Muscle of leg (tissue), 11 donors: ENCODE results near the gene EXOC4. TPM values are rescaled to one million over a fixed set of nuclear protein-coding genes. Genes with fewer than 3 reads are reported as not detected.
A peak's percentile ranks its signal among the peaks of the same experiment; 100 is the strongest.

Experiments used
- DNase-seq: peaks from one replicate; pipeline ENCODE4 v3.0.0; 2013
- H3K27ac ChIP-seq: one replicate; pipeline ENCODE4 v1.5.1; 2013; ENCODE audit warnings: mild to moderate bottlenecking, low read length, control low read depth
- H3K27me3 ChIP-seq: one replicate; pipeline ENCODE4 v1.6.1; 2013; ENCODE audit warnings: low read length; ENCODE audit not compliant: control insufficient read depth, insufficient read depth
- H3K36me3 ChIP-seq: one replicate; pipeline ENCODE4 v1.6.1; 2013; ENCODE audit warnings: low read length; ENCODE audit not compliant: control insufficient read depth, insufficient read depth
- H3K4me1 ChIP-seq: one replicate; pipeline ENCODE4 v1.6.1; 2013; ENCODE audit warnings: low read length; ENCODE audit not compliant: control insufficient read depth, insufficient read depth
- H3K4me3 ChIP-seq: one replicate; pipeline ENCODE4 v1.5.1; 2013; ENCODE audit warnings: low read length, control low read depth
- H3K9me3 ChIP-seq: replicated peaks from 2 replicates; pipeline ENCODE4 v1.6.1; 2013; ENCODE audit warnings: low read depth, low read length; ENCODE audit not compliant: control insufficient read depth
- WGBS: methylation state at CpG from one replicate; pipeline ENCODE4 v1.1.5; 2013; ENCODE audit warnings: missing lambda C conversion rate; ENCODE audit not compliant: insufficient coverage; 5-methylcytosine and 5-hydroxymethylcytosine counted together
- polyA plus RNA-seq, 8 donors: library from polyadenylated mRNA; unstranded; fragments of 120-200 nt; gene quantifications; one replicate each; pipeline versions ENCODE4 v1.2.1 to v1.2.3, GENCODE V29; 2013; ENCODE audit warnings: inconsistent platforms in 1 of 8, low replicate concordance in 1 of 8; ENCODE audit not compliant: insufficient read length in 8 of 8, insufficient read depth in 1 of 8
- total RNA-seq: library from RNA; stranded (reverse); fragments of 120-200 nt; gene quantifications from one replicate; pipeline ENCODE4 v1.2.4, GENCODE V29; 2013

The EXOC4 gene
- total and polyA plus RNA-seq, 9 donors, result 37.3 to 64.9 (median 41.1) TPM

DNA sequence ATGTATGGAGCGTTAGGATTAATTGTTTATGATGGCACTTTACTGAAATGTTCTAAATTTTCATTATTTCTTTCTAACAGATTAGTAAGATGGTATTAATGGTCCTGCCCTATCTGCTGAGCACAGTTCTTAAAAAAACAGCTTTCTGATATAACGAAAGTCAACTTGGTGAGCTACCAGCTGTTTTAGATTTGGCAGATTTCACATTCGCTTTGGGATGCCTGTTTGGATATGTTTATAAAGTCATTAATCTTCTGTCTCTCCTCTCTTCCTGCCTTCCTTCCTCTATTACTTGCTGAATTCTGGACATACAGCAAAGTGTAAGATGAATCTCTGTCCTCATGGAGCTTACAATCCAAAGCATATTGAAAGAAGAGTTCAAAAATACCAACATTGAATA is 477.5 kb downstream of the EXOC4 start:
- no peak for DNase-seq
- Histone ChIP-seq H3K27ac (no peak overlapping the region), H3K27me3 (no peaks in the 10 kb centered on the region), H3K36me3 (no peaks in the 10 kb centered on the region), H3K9me3 (no peaks in the 10 kb centered on the region), H3K4me3 (no peak overlapping the region), H3K4me1 (no peaks in the 10 kb centered on the region)
- no CpG with 5 or more reads among the region's 3 CpGs for WGBS

- no peak for DNase-seq
- H3K27ac ChIP-seq, result no peak overlapping the region
- no peaks in the 10 kb centered on the region for H3K27me3 ChIP-seq
- no peak overlapping the region for H3K4me3 ChIP-seq
- H3K36me3 ChIP-seq, result no peaks in the 10 kb centered on the region
- no CpG with 5 or more reads among the region's 5 CpGs for WGBS
- no peaks in the 10 kb centered on the region for H3K4me1 ChIP-seq
- H3K9me3 ChIP-seq, result no peaks in the 10 kb centered on the region
Measured at GRCh38 chr7:133733401-133733800, 480.5 kb downstream of the EXOC4 start.

GRCh38 chr7:133735222-133735621 is 482.3 kb downstream of the EXOC4 start:
- DNase-seq, result no peak
- WGBS, result no CpG with 5 or more reads among the region's 1 CpG
- no peak overlapping the region for H3K4me3 ChIP-seq
- no peaks in the 10 kb centered on the region for H3K36me3 ChIP-seq
- no peaks in the 10 kb centered on the region for H3K27me3 ChIP-seq
- no peaks in the 10 kb centered on the region for H3K4me1 ChIP-seq
- no peak overlapping the region for H3K27ac ChIP-seq
- no peaks in the 10 kb centered on the region for H3K9me3 ChIP-seq

- WGBS, result no CpG with 5 or more reads among the region's 1 CpG
- Histone ChIP-seq H3K36me3 (no peaks in the 10 kb centered on the region), H3K4me3 (no peak overlapping the region), H3K9me3 (no peaks in the 10 kb centered on the region), H3K4me1 (no peaks in the 10 kb centered on the region), H3K27ac (no peak overlapping the region), H3K27me3 (no peaks in the 10 kb centered on the region)
- DNase-seq, result no peak
Measured at GRCh38 chr7:133739817-133740216, 486.9 kb downstream of the EXOC4 start.

DNA sequence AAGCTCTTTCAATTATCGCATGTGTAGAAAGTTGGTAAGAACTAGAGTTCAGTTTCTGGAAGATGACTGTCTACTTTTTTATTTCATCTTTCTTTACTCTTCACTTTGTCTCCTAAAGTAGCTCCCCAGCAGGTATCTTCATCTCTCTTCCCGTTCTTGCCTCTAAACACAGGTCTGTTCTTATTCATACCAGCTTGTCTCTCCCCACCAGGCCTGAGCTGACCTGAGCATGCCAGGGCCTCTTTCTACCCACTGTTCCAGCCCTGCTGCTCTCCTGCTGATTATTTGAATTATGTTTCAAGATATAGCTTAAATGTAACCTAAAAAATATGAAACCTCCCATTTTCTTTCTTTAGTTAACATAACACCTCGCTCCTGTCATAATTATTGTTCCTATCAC is 488.2 kb downstream of the EXOC4 start:
- 78% methylated on average over 1 of the region's 3 CpGs for WGBS
- Histone ChIP-seq H3K9me3 (no peaks in the 10 kb centered on the region), H3K36me3 (no peaks in the 10 kb centered on the region), H3K27ac (no peak overlapping the region), H3K27me3 (no peaks in the 10 kb centered on the region), H3K4me3 (no peak overlapping the region), H3K4me1 (no peaks in the 10 kb centered on the region)
- no peak for DNase-seq

DNA sequence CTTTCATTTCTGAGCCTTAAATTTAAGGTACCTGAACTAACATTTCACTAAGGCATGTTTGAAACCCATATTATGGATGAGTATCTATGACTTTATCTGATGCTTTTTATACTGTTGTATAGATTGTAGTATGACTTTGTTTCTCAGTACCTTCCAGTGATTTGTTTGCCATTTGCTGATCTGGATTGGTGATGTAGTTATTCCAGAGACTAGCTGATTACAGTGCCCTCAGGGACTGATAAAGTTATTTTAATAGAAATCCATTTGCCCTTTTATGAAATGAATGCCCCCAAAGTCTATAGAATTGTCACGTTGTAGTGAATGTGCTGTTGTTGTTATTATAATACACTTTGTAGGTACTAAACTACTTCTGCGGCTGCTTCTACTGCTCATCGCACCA is 488.8 kb downstream of the EXOC4 start:
- no peak overlapping the region for H3K27ac ChIP-seq
- H3K9me3 ChIP-seq, result no peaks in the 10 kb centered on the region
- no CpG with 5 or more reads among the region's 3 CpGs for whole genome bisulfite sequencing
- DNase-seq, result no peak
- H3K4me3 ChIP-seq, result no peak overlapping the region
- no peaks in the 10 kb centered on the region for H3K27me3 ChIP-seq
- H3K36me3 ChIP-seq, result no peaks in the 10 kb centered on the region
- H3K4me1 ChIP-seq, result no peaks in the 10 kb centered on the region

GRCh38 chr7:133742709-133743538 is 490.0 kb downstream of the EXOC4 start:
- Histone ChIP-seq H3K36me3 (no peaks in the 10 kb centered on the region), H3K27ac (no peak overlapping the region), H3K9me3 (no peaks in the 10 kb centered on the region), H3K4me3 (no peak overlapping the region), H3K27me3 (no peaks in the 10 kb centered on the region), H3K4me1 (no peaks in the 10 kb centered on the region)
- WGBS, result no CpG with 5 or more reads among the region's 6 CpGs
- peak; percentile 46 for DNase-seq

DNA sequence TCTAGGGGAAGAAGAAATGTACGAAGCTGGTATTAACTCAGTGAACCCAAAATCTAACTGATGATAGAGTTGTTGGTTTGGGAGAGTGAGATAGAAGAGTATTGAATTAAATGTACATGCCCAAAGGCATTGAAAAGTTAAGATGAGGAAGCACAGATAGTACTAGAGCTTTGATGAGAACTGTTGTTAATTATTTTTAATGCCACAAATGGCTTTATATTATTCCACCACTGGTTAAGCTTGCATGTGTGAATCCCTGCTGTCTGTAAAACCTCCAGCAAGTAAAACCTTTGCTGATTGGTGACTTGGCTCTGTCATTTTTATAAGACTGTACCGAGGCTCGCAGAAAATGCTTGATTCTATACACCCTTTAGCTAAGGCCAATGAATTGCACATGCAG is 491.6 kb downstream of the EXOC4 start:
- H3K4me1 ChIP-seq, result no peaks in the 10 kb centered on the region
- no peaks in the 10 kb centered on the region for H3K36me3 ChIP-seq
- H3K9me3 ChIP-seq, result no peaks in the 10 kb centered on the region
- H3K27me3 ChIP-seq, result no peaks in the 10 kb centered on the region
- no CpG with 5 or more reads among the region's 3 CpGs for WGBS
- no peak overlapping the region for H3K4me3 ChIP-seq
- no peak overlapping the region for H3K27ac ChIP-seq
- no peak for DNase-seq

GRCh38 chr7:133746305-133746704 is 493.4 kb downstream of the EXOC4 start:
- DNase-seq, result no peak
- no peak overlapping the region for H3K4me3 ChIP-seq
- H3K4me1 ChIP-seq, result no peaks in the 10 kb centered on the region
- H3K9me3 ChIP-seq, result no peaks in the 10 kb centered on the region
- no peaks in the 10 kb centered on the region for H3K36me3 ChIP-seq
- H3K27me3 ChIP-seq, result no peaks in the 10 kb centered on the region
- WGBS, result no CpG with 5 or more reads among the region's 3 CpGs
- no peak overlapping the region for H3K27ac ChIP-seq

GRCh38 chr7:133746847-133747246 is 494.0 kb downstream of the EXOC4 start:
- DNase-seq, result no peak
- no peak overlapping the region for H3K4me3 ChIP-seq
- no CpG with 5 or more reads among the region's 2 CpGs for WGBS
- H3K4me1 ChIP-seq, result no peaks in the 10 kb centered on the region
- H3K27me3 ChIP-seq, result no peaks in the 10 kb centered on the region
- no peaks in the 10 kb centered on the region for H3K9me3 ChIP-seq
- no peaks in the 10 kb centered on the region for H3K36me3 ChIP-seq
- no peak overlapping the region for H3K27ac ChIP-seq
